ENCODE results near the gene GNA14.

GNA14 gene

DNA sequence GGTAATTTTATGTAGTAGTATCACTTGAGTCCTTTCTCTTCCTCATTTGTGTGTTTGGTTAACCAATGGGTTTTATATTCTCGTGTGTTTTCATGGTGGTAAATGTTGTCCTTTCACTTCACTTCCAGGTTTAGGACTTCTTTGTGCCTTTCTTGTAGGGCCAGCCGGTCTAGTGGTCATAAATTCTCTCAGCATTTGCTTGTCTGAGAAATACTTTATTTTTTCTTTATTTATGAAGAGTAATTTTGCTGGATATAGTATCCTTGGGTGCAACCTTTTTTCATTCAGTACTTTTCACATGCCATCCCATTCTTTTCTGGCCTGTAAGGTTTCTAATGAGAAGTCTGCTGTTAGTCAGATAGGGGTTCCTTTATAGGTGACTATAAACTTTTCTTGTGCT lies 107.1 kb downstream of the GNA14 start:
- H3K4me3 ChIP-seq (ENCODE audit: low read length), result no peak overlapping the region
- TF ChIP-seq, protein P1, sequence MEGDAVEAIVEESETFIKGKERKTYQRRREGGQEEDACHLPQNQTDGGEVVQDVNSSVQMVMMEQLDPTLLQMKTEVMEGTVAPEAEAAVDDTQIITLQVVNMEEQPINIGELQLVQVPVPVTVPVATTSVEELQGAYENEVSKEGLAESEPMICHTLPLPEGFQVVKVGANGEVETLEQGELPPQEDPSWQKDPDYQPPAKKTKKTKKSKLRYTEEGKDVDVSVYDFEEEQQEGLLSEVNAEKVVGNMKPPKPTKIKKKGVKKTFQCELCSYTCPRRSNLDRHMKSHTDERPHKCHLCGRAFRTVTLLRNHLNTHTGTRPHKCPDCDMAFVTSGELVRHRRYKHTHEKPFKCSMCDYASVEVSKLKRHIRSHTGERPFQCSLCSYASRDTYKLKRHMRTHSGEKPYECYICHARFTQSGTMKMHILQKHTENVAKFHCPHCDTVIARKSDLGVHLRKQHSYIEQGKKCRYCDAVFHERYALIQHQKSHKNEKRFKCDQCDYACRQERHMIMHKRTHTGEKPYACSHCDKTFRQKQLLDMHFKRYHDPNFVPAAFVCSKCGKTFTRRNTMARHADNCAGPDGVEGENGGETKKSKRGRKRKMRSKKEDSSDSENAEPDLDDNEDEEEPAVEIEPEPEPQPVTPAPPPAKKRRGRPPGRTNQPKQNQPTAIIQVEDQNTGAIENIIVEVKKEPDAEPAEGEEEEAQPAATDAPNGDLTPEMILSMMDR (conservative IDR thresholded peaks at IDR 0.05; ENCODE audit: low read depth, low read length), result no peak
- no peak for DNase-seq (ENCODE audit: low read depth)

DNA sequence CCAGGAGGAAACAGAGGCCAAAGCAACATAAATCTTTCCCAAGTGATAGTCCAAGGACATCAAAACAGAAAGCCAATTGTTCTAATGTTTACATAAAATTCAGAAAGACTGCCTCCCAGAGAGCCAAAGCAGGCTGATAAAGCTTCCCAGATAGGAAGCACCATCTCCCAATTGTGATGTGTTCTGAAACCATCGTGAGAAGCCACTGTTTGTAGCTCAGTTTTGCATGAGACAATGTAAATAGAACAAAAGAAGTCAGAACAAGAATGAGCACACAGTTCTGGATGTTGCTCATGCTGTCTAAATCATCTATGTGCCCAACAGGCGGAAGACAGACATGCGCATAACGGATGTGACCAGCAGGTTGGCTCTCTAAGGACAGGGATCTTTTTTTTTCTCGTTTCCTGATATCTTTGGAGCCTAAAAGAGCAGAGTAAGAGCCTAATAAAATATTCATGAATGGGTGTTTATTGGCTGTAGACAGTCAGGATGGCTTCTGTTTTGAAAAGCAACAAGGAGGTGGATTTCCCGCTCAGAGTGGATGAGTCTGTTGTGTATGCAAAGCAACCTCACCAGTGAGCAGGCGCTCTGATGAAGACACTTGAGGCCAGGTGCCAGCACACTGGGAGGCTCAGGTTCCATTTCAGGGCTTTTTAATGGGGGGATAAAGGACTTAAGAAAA lies 113.6 kb downstream of the GNA14 start:
- TF ChIP-seq, protein P1 (conservative IDR thresholded peaks at IDR 0.05; ENCODE audit: low read depth, low read length), result no peak
- no peak overlapping the region for H3K4me3 ChIP-seq (ENCODE audit: low read length)
- DNase-seq (ENCODE audit: low read depth), result no peak

DNA sequence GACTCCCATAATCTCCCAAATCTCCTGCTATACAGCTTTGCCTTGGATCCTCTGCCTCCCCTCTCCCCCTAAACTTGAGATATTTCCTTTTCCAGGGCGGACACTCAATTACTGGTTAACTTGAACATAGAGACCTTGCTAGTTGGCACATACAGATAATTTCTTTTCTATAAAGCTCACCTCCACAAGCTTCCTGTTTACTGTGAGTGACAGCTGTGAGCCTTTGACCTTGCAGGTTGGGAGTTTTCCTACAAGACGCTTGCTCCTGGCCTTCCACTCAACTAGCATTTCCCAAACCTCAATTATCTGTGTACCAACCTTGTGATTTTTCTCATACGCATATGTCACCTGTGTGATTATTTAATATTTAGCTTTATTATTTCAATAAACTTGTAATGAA lies 114.5 kb downstream of the GNA14 start:
- H3K4me3 ChIP-seq (ENCODE audit: low read length), result no peak overlapping the region
- DNase-seq (ENCODE audit: low read depth), result no peak
- TF ChIP-seq, protein P1 (conservative IDR thresholded peaks at IDR 0.05; ENCODE audit: low read depth, low read length), result no peak

DNA sequence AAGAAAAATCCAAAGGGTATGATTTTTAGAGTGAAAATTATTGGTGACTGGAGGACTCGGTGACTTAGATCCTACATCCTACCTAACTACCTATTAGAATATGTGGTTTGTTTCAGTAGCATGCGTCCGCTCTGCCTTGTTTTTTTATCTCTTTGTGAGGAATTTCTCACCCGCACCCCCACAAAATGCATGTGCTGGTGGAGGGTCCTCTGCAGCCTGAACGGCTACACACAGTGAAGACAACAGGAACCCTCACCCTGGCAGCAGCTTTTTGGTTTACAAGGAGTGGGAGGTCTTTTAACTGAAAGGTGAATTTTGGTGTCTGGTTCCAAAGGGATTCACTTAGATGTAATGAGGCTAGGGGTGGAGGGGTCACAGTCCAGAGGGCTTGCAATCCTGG lies 115.5 kb downstream of the GNA14 start:
- DNase-seq (ENCODE audit: low read depth), result no peak
- H3K4me3 ChIP-seq (ENCODE audit: low read length), result no peak overlapping the region
- TF ChIP-seq, protein P1 (conservative IDR thresholded peaks at IDR 0.05; ENCODE audit: low read depth, low read length), result no peak

DNA sequence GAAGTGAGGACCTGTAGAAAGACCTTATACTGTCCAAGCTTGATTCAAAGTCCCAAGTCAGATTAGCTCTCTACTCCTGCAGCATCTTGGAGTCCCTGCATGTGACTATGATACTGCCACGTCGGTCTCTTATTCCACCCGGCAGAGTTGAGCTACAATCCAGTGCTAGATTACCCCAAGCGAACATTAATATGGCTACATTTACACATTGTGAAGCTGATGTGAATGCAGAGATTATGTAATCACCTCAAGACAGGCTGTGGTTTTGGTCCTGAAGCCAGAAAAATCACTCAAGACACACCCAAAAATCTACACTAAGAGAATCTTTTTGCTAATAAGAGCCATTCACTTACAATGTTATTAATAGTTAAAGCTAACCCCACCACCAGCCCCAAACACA lies 116.7 kb downstream of the GNA14 start:
- H3K4me3 ChIP-seq (ENCODE audit: low read length), result no peak overlapping the region
- TF ChIP-seq, protein P1 (conservative IDR thresholded peaks at IDR 0.05; ENCODE audit: low read depth, low read length), result no peak
- DNase-seq (ENCODE audit: low read depth), result no peak

DNA sequence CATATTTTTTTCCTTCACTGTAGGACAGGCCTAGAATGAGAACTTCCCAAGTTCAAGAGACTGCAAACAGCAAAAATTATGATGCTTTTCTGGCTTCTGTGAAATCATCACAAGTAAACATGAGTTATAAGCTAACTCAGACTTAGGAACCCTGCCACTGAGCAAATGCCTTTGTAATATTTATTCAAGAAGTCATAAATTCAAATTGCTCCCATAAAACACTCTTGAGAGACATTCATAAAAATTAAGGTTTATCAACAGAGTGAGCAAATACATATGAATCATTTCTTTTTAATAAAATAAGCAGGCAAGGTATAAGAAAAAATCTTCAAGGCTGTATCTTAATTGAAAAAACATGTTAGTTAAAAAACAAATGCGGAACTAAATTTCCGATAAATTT lies 124.2 kb downstream of the GNA14 start:
- DNase-seq (ENCODE audit: low read depth), result no peak
- TF ChIP-seq, protein P1 (conservative IDR thresholded peaks at IDR 0.05; ENCODE audit: low read depth, low read length), result no peak
- H3K4me3 ChIP-seq (ENCODE audit: low read length), result no peak overlapping the region

DNA sequence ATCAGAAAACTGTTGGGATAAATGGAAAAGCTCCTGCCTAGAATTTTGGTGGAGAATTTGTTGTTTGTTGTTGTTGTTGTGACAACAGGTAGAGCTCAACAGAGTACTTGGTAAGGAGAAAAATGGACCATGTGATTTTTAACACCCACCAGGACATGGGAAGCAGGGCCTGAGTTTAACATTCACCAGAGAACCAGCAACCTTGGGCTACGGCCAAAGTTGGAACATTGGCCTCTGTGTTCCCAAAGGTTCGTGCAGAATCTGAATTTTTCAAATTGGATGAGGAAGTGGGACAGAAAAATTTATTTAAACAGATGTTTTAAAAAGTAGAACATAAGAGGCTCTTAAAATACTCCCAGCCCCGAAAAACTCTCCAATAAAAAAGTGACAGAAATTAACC lies 127.0 kb downstream of the GNA14 start:
- H3K4me3 ChIP-seq (ENCODE audit: low read length), result no peak overlapping the region
- TF ChIP-seq, protein P1 (conservative IDR thresholded peaks at IDR 0.05; ENCODE audit: low read depth, low read length), result no peak
- DNase-seq (ENCODE audit: low read depth), result no peak
